ENCODE measurements around the gene HDGFL3. TPM values are rescaled to one million over a fixed set of nuclear protein-coding genes. Genes with fewer than 3 reads are reported as not detected.
A peak's percentile ranks its signal among the peaks of the same experiment; 100 is the strongest.
"Not testable (repeated sequence)": the region's sequence is repeated elsewhere in the genome, so short reads cannot be mapped to it uniquely, and the experiment has no call there.

Gene HDGFL3
- 24.9 and 42.7 TPM in 2 replicates for total RNA-seq (2014; rRNA removed; shearing (Covaris generic); ENCODE audit: low replicate concordance)

DNA sequence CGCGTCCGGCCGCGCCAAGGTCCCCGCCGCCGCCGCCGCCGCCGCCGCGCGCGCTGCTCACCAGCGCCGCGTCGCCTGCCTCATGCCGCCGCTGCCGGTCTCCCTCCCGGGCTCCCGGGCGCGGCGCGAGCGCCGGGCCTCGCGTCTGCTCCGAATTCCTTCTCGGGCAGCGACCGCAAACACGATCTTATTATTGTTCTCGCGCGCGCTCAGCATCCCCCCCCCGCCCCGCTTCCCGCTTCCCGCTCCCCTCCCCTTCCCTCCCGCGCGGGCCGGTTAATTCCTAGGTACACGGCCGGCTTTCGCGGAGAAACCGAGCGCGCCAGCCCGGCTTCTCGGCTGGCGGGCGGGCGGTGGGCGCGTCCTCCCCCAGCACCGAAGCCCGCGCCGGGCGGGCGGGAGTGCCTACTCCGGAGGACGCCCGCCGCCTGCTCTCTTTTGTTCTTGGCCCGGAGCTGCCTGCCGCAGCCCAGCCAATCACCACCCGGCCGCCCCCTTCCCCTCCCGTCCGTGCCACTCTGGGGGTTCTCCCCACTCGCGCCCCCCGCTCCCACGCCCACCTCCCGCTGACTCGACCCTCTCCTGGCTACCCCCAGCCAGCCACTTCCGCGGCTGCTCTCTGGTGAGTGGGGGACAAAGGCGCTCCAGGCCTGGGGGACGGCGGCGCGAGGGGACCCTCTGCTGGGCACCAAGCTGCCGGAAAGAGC lies at the start of gene HDGFL3:
Gene HDGFL3, minus strand, starts transcription at position 164 of the 707 bp plus-strand sequence. CDS start 409 bp downstream, outside the sequence.
- Histone ChIP-seq H3K4me3 (peak within 1 kb of the TSS; percentile 78), H3K9me3 (no peaks in the 10 kb centered on the region), H3K36me3 (no peaks in the 10 kb centered on the region), H3K27me3 (no peaks in the 10 kb centered on the region)
- peak; percentile 74 for DNase-seq

- H3K27me3 ChIP-seq, result peaks cover 18% of the 10 kb centered on the region
- no peak overlapping the region for H3K4me3 ChIP-seq
- no peak for DNase-seq
- H3K36me3 ChIP-seq, result peaks cover 5% of the 10 kb centered on the region
- H3K9me3 ChIP-seq, result peaks cover under 1% of the 10 kb centered on the region; the same call in 1 of the 2 replicates
These were observed 43.2 kb upstream of the HDGFL3 start for GRCh38 chr15:83250781-83251180.

- H3K27me3 ChIP-seq, result peaks cover 24% of the 10 kb centered on the region
- no peak overlapping the region for H3K4me3 ChIP-seq
These were observed 41.4 kb upstream of the HDGFL3 start for GRCh38 chr15:83249030-83249343.

GRCh38 chr15:83248151-83249029 lies 40.8 kb upstream of the HDGFL3 start:
- H3K27me3 ChIP-seq, result peaks cover 26% of the 10 kb centered on the region

More at GRCh38 chr15:83249030-83249343, 41.4 kb upstream of the HDGFL3 start:
- H3K9me3 ChIP-seq, result peaks cover 8% of the 10 kb centered on the region; the same call in 1 of the 2 replicates
- no peak for DNase-seq
- no peaks in the 10 kb centered on the region for H3K36me3 ChIP-seq

DNA sequence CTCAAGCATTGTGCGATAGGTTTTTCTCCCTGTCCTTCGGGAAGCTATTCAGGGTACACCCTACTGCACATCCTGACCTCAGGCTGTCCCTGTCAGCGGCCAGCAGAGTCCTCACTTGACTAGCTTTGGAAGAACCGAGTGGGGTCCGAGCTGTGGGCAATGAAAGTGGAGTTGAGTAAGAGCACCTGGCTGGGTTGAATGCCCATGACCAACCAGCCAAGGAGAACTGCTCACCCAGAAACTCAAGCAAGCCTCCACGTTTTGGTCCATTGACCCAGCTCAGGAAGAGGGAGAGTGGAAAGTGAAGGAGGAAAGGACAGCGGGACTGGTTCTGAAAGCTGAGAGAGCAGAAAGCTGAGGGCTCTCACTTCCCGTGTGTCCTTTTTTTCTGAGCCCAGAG lies 36.0 kb upstream of the HDGFL3 start:
- Histone ChIP-seq H3K27me3 (peaks cover 31% of the 10 kb centered on the region), H3K4me3 (no peak overlapping the region), H3K36me3 (no peaks in the 10 kb centered on the region), H3K9me3 (peaks cover 8% of the 10 kb centered on the region; the same call in 1 of the 2 replicates)
- no peak for DNase-seq

More at GRCh38 chr15:83248151-83249029, 40.8 kb upstream of the HDGFL3 start:
- H3K9me3 ChIP-seq, result peaks cover 8% of the 10 kb centered on the region; the same call in 1 of the 2 replicates
- H3K36me3 ChIP-seq, result no peaks in the 10 kb centered on the region
- no peak for DNase-seq
- no peak overlapping the region for H3K4me3 ChIP-seq

DNA sequence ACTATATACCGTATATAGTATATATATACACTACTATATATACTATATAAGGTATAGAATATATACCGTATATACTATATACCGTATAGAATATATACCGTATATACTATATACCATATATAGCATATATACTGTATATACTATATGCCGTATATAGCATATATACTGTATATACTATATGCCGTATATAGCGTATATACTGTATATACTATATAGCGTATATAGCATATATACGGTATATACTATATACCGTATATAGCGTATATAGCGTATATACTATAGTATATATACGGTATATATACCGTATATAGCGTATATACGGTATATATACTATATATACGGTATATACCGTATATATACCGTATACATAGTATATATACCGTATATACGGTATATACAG lies 22.6 kb upstream of the HDGFL3 start:
- no peak overlapping the region for H3K4me3 ChIP-seq
- no peak for DNase-seq
- no peaks in the 10 kb centered on the region for H3K27me3 ChIP-seq
- H3K9me3 ChIP-seq, result no peaks in the 10 kb centered on the region
- no peaks in the 10 kb centered on the region for H3K36me3 ChIP-seq

- no peak for DNase-seq
- no peaks in the 10 kb centered on the region for H3K27me3 ChIP-seq
- H3K4me3 ChIP-seq, result no peak overlapping the region
- no peaks in the 10 kb centered on the region for H3K9me3 ChIP-seq
- H3K36me3 ChIP-seq, result no peaks in the 10 kb centered on the region
These were observed 17.8 kb upstream of the HDGFL3 start for GRCh38 chr15:83225449-83225848.

- not testable (repeated sequence) for H3K9me3 ChIP-seq, DNase-seq, H3K4me3 ChIP-seq, H3K27me3 ChIP-seq, H3K36me3 ChIP-seq
These were observed 14.2 kb upstream of the HDGFL3 start for GRCh38 chr15:83221781-83222180.

- no peaks in the 10 kb centered on the region for H3K36me3 ChIP-seq
- DNase-seq, result no peak
- H3K4me3 ChIP-seq, result no peak overlapping the region
- no peaks in the 10 kb centered on the region for H3K27me3 ChIP-seq
- no peaks in the 10 kb centered on the region for H3K9me3 ChIP-seq
These were observed 11.4 kb upstream of the HDGFL3 start for GRCh38 chr15:83219026-83219425.

- H3K27me3 ChIP-seq, result no peaks in the 10 kb centered on the region
- DNase-seq, result no peak
- H3K9me3 ChIP-seq, result no peaks in the 10 kb centered on the region
- no peaks in the 10 kb centered on the region for H3K36me3 ChIP-seq
- no peak overlapping the region for H3K4me3 ChIP-seq
These were observed 7.7 kb upstream of the HDGFL3 start for GRCh38 chr15:83215306-83215705.

DNA sequence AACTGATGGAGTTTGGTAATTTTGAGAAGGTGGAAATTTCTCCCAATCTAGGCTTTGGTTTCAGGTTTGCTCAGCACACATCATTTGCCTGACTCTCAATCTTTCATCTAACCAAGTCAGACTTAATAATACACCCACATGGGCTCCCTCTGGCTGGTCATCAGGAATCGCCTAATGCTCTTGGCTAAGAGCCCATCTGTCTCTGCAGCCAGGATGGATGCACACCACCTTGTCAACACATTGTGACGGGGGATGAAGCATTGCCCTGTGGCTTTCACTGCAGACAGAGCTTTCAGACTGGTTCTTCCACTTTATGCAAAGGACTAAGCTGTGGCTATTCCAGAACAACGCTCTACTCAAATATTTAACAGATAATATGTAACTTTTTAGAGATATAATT lies 3.0 kb upstream of the HDGFL3 start:
- Histone ChIP-seq H3K9me3 (no peaks in the 10 kb centered on the region), H3K27me3 (no peaks in the 10 kb centered on the region)
- DNase-seq, result peak; percentile 2

GRCh38 chr15:83209333-83209732 lies 1.7 kb upstream of the HDGFL3 start:
- Histone ChIP-seq H3K4me3 (no peak overlapping the region), H3K36me3 (no peaks in the 10 kb centered on the region), H3K27me3 (no peaks in the 10 kb centered on the region), H3K9me3 (no peaks in the 10 kb centered on the region)
- DNase-seq, result peak; percentile 6

More for the DNA sequence above, 3.0 kb upstream of the HDGFL3 start:
- Histone ChIP-seq H3K36me3 (no peaks in the 10 kb centered on the region), H3K4me3 (no peak overlapping the region)

DNA sequence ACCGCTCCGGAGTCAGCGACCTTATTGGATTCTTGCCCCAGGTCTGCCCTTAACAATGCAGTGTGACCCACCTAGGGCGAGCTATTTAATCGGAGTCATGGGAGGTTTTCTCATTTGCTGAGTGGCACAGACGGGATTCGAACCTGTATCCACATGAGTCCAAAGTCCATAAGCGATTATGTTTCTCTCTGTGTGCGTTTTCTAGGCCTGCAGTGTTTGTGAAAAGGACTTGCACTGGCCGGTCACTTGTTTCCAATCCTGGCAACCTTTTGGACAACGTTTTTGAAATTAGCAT lies 691 bp upstream of the HDGFL3 start:
- H3K36me3 ChIP-seq, result no peaks in the 10 kb centered on the region
- no peak for DNase-seq
- H3K9me3 ChIP-seq, result no peaks in the 10 kb centered on the region
- peak overlapping the region; percentile 78 for H3K4me3 ChIP-seq
- no peaks in the 10 kb centered on the region for H3K27me3 ChIP-seq

- Histone ChIP-seq H3K4me3 (peak overlapping the region; percentile 78), H3K27me3 (no peaks in the 10 kb centered on the region), H3K36me3 (no peaks in the 10 kb centered on the region), H3K9me3 (no peaks in the 10 kb centered on the region)
- DNase-seq, result peak; percentile 51
These were observed 489 bp downstream of the HDGFL3 start for GRCh38 chr15:83207009-83207659.

DNA sequence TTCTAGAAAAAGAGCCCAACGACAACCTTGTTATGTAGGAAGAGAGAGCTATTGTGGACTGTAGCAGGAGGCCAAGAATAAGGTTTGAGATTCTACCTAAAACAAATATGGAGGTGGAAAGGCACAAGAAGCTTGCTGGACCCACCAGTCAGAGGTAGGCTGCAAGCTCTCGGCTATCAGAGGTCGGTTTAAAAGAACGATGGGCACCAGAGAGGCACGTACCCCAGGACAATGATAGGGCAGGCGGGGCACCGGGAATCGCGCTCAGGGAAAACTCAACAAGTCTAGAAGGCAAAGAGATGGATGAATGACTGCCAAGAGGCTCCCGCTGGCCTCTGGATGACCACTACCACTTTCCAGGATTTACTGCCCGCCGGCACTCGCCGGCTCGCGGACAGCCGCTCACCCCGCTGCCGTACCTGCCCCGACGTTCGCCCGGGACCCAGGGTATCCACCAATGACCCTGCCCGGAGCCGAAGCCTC lies 1.1 kb downstream of the HDGFL3 start:
- Histone ChIP-seq H3K36me3 (no peaks in the 10 kb centered on the region), H3K4me3 (peak overlapping the region; percentile 78), H3K27me3 (no peaks in the 10 kb centered on the region), H3K9me3 (no peaks in the 10 kb centered on the region)
- no peak for DNase-seq

- Histone ChIP-seq H3K9me3 (no peaks in the 10 kb centered on the region), H3K4me3 (peak overlapping the region; percentile 78)
- DNase-seq, result peak; percentile 29
These were observed 1.8 kb downstream of the HDGFL3 start for GRCh38 chr15:83205725-83206324.

GRCh38 chr15:83204697-83205096 lies 2.9 kb downstream of the HDGFL3 start:
- H3K36me3 ChIP-seq, result no peaks in the 10 kb centered on the region
- no peaks in the 10 kb centered on the region for H3K9me3 ChIP-seq
- no peak for DNase-seq

More at GRCh38 chr15:83205725-83206324, 1.8 kb downstream of the HDGFL3 start:
- no peaks in the 10 kb centered on the region for H3K27me3 ChIP-seq
- no peaks in the 10 kb centered on the region for H3K36me3 ChIP-seq

More at GRCh38 chr15:83204697-83205096, 2.9 kb downstream of the HDGFL3 start:
- H3K4me3 ChIP-seq, result no peak overlapping the region
- no peaks in the 10 kb centered on the region for H3K27me3 ChIP-seq
